Endodermal cell (in vitro differentiated cells): ENCODE data around the gene PPFIBP2. TPM values are rescaled to one million over a fixed set of nuclear protein-coding genes. Genes with fewer than 3 reads are reported as not detected.

Source experiments
- DNase-seq: peaks from one replicate; pipeline ENCODE4 v3.0.0-alpha.2; 2017
- H3K27ac ChIP-seq: 2 replicates; pipeline ENCODE4 v1.5.1; 2013; ENCODE audit warnings: mild to moderate bottlenecking, low read depth, low read length, moderate library complexity
- H3K27me3 ChIP-seq: 2 replicates; pipeline ENCODE4 v1.6.1; 2013; ENCODE audit warnings: mild to moderate bottlenecking, low read length, moderate library complexity; ENCODE audit not compliant: insufficient read depth, control insufficient read depth, poor library complexity, severe bottlenecking
- H3K36me3 ChIP-seq: 2 replicates; pipeline ENCODE4 v1.7.0; 2013; ENCODE audit warnings: mild to moderate bottlenecking, low read length, moderate library complexity; ENCODE audit not compliant: control insufficient read depth, insufficient read depth
- H3K4me1 ChIP-seq: one replicate; pipeline ENCODE4 v1.7.0; 2013; ENCODE audit warnings: low read length; ENCODE audit not compliant: control insufficient read depth, insufficient read depth
- H3K4me3 ChIP-seq: 2 replicates; pipeline ENCODE4 v1.5.1; 2013; ENCODE audit warnings: mild to moderate bottlenecking, low read length, moderate library complexity
- H3K9ac ChIP-seq: 2 replicates; pipeline ENCODE4 v1.6.1; 2013; ENCODE audit warnings: mild to moderate bottlenecking, low read length, moderate library complexity; ENCODE audit not compliant: poor library complexity, severe bottlenecking; ENCODE audit errors: extremely low read depth
- H3K9me3 ChIP-seq: 2 replicates; pipeline ENCODE4 v1.6.1; 2013; ENCODE audit warnings: mild to moderate bottlenecking, low read length, moderate library complexity; ENCODE audit not compliant: control insufficient read depth
- H3K27ac Mint-ChIP-seq: 2 replicates; pipeline ENCODE4 v1.8.0; 2020; ENCODE audit warnings: mixed read lengths
- H3K27me3 Mint-ChIP-seq: 2 replicates; pipeline ENCODE4 v1.8.0; 2021; ENCODE audit warnings: mild to moderate bottlenecking, mixed read lengths; ENCODE audit not compliant: insufficient read depth
- H3K36me3 Mint-ChIP-seq: 2 replicates; pipeline ENCODE4 v1.8.0; 2020; ENCODE audit warnings: low read depth, mixed read lengths
- H3K4me1 Mint-ChIP-seq: 2 replicates; pipeline ENCODE4 v1.8.0; 2020; ENCODE audit warnings: mixed read lengths
- H3K4me3 Mint-ChIP-seq: 2 replicates; pipeline ENCODE4 v1.8.0; 2020; ENCODE audit warnings: mild to moderate bottlenecking, moderate library complexity, mixed read lengths
- H3K9me3 Mint-ChIP-seq: 2 replicates; pipeline ENCODE4 v1.8.0; 2020; ENCODE audit warnings: mild to moderate bottlenecking, mixed read lengths
- CTCF ChIP-seq: fragments of 200-600 bp; sonication (generic); conservative IDR thresholded peaks from 2 replicates; pipeline ENCODE4 v1.5.0; 2021; ENCODE audit warnings: antibody characterized with exemption, mild to moderate bottlenecking
- WGBS, 2 experiments: methylation state at CpG; one replicate each; pipeline versions ENCODE4 v1.1.5 to v1.1.7; 2013; ENCODE audit warnings: missing lambda C conversion rate in 2 of 2, mixed read lengths in 1 of 2; ENCODE audit not compliant: insufficient coverage in 1 of 2, insufficient read length in 1 of 2; 5-methylcytosine and 5-hydroxymethylcytosine counted together
- total RNA-seq, 2 donors: library from RNA; stranded (reverse); fragmentation: NEBNext Ultra II Directional in 1 of 2; extraction: Animal tissue kit (Norgen Biotek cat#: 25700) in 1 of 2; gene quantifications; 2 replicates in 1 of 2; 3 replicates in 1 of 2; pipeline ENCODE4 v1.2.1, GENCODE V29; 2021

PPFIBP2 gene
- total RNA-seq, 2 donors from 2014 or later: 149 to 195 TPM

DNA sequence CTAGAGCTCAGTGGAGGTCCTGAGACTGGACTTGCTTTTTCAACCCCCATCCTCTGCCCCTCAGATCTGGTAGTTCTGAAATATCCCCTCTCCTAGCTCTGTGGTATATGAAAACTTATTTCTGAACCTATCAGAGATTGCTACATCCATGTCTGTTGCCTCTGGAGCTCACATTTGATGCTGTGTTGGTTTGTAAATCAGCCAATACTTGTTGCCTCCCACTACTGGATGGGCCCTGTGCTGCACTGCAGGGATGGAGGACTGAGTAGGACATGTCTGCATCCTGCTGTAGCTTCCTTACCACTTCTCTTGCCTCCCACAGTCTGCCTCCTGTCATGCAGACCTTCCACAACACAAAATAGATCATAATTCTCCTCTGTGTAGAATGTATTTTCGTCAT is 23.3 kb upstream of the PPFIBP2 start:
- Mint-ChIP-seq H3K9me3 (no peaks in the 10 kb centered on the region), H3K27ac (no peak overlapping the region), H3K36me3 (no peaks in the 10 kb centered on the region), H3K27me3 (no peaks in the 10 kb centered on the region), H3K4me3 (no peak overlapping the region), H3K4me1 (peaks cover 32% of the 10 kb centered on the region)
- Histone ChIP-seq H3K27ac (no peak overlapping the region), H3K36me3 (peaks cover 2% of the 10 kb centered on the region), H3K4me3 (no peak overlapping the region), H3K9me3 (no peaks in the 10 kb centered on the region), H3K4me1 (peaks cover 12% of the 10 kb centered on the region), H3K9ac (no peak overlapping the region), H3K27me3 (no peaks in the 10 kb centered on the region)
- WGBS, 2 experiments: 90 to 100% methylated on average over 1 of the region's 1 CpG
- no peak for DNase-seq
- no peak for TF ChIP-seq CTCF

- Mint-ChIP-seq H3K4me3 (no peak overlapping the region), H3K27ac (no peak overlapping the region), H3K36me3 (no peaks in the 10 kb centered on the region), H3K9me3 (no peaks in the 10 kb centered on the region), H3K27me3 (no peaks in the 10 kb centered on the region), H3K4me1 (peaks cover 25% of the 10 kb centered on the region)
- peaks cover 12% of the 10 kb centered on the region for H3K4me1 ChIP-seq
- no peak for DNase-seq
- no peak overlapping the region for H3K4me3 ChIP-seq
- TF ChIP-seq CTCF: no peak
- peaks cover 2% of the 10 kb centered on the region for H3K36me3 ChIP-seq
- H3K9me3 ChIP-seq: no peaks in the 10 kb centered on the region
- H3K27me3 ChIP-seq: no peaks in the 10 kb centered on the region
- H3K27ac ChIP-seq: no peak overlapping the region
- no peak overlapping the region for H3K9ac ChIP-seq
- 100% methylated on average over 1 of the region's 1 CpG for WGBS, 2 experiments
These were observed 21.5 kb upstream of the PPFIBP2 start for GRCh38 chr11:7492253-7492652.

DNA sequence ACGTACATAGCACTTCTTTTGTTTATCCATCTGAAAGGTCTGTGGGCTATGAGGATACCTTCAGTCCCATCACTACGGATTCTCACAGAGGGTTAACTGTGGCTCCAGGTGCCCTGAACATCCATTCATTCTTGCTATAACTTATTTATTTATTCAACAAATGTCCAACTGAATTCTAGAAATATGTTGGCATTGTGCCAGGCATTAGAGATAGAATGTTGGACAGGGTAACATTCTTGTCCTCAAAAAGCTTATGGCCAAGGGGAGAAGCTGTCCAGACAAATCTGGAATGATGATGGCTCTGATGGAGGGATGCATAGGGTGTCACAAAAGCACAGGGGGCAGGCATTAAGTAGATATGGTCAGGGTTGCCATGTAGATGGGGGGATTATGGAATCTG is 20.1 kb upstream of the PPFIBP2 start:
- no peak for TF ChIP-seq CTCF
- Histone ChIP-seq H3K4me3 (no peak overlapping the region), H3K9ac (no peak overlapping the region), H3K36me3 (peaks cover 2% of the 10 kb centered on the region), H3K27me3 (no peaks in the 10 kb centered on the region), H3K27ac (no peak overlapping the region), H3K4me1 (peaks cover 12% of the 10 kb centered on the region), H3K9me3 (no peaks in the 10 kb centered on the region)
- Mint-ChIP-seq H3K4me3 (no peak overlapping the region), H3K9me3 (no peaks in the 10 kb centered on the region), H3K36me3 (no peaks in the 10 kb centered on the region), H3K4me1 (peaks cover 26% of the 10 kb centered on the region), H3K27me3 (no peaks in the 10 kb centered on the region), H3K27ac (no peak overlapping the region)
- no peak for DNase-seq
- 93 to 100% methylated on average over 2 of the region's 2 CpGs for WGBS, 2 experiments
